GM15510 (cell line): ENCODE results near the gene SYT17.

ENCODE experiments used
- POLR2A ChIP-seq: IDR thresholded peaks from 3 replicates; pipeline ENCODE4 v1.6.1; 2011; ENCODE audit warnings: borderline replicate concordance; ENCODE audit not compliant: insufficient read length; ENCODE audit errors: extremely low read depth

The SYT17 gene

DNA sequence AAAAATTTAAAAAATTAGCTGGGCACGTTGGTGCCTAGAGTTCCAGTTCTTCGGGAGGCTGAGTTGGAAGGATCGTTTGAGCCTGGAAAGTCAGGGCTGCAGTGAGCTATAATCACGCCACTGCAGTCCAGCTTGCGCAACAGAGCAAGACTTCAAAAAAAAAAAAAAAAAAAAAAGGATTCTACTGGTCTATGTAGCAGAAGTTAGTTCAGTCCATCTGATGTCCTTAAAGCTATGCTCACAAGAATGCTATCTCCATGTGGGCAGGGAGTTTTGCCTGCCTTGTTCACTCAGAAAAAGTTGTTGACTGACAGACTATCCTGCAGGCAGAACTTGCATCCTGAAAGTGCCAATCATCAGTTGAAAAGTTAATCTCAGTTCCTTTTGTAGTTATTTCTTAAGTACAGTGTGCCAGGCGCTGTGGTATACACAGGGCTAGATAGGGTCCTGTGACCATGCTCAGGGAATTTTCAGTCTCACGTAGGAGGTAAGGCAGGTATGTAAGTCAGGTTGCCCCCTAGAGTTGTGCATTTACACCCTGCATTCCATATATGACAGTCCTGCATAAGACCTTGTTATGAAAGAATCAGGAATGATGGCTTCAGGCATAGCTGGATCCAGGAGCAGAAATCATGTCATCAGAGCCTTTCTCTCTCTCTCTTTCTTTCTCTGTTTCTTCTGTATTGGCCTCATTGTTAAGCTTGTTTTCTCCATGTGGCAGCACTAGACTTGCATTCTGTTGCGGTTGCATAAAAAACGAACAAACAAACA, 7.6 kb downstream of the SYT17 start:
- TF ChIP-seq POLR2A: no peak

- TF ChIP-seq POLR2A: no peak
Measured at GRCh38 chr16:19177111-19177739, 9.2 kb downstream of the SYT17 start.

DNA sequence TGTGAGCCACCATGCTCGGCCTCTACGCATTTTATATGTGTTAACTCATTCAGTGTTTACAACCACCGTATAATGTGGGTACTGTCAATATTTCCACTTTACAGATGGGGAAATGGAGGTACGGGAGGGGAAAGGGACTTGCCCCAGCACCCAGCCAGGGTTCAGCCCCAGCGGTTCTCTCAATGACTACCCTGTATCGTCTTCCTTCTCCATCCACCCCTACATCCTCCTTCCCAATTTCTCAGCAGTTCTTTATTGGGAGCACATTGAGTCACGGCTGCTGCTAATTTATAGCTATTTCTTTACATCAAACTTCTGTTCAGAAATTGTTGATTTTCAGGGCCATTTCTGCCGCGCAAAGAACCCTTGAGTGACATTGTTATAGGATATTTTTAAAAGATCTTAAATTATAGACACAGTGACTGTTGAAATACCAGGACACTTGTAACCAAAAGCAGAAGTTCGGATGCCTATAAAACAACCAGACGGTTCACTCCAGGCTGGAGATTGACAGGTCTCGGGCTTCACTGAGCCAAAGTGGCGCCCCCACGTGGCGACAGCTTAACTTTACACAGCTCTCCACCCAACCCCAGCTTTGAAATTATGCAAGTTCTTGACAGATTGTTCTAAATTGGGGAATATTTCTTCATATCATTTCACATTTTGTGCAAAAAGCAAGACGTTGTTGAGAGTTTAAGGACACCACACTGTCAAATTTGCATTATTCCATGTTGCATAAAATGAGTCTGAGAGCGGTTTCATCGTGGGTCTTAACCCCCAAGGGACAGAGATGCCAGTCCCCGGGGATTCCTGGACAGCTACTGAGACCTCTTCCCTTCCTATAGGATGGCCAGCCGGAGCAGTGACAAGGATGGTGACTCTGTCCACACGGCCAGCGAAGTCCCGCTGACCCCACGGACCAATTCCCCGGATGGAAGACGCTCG, 11.8 kb downstream of the SYT17 start:
- no peak for TF ChIP-seq POLR2A

- no peak for TF ChIP-seq POLR2A
Measured at GRCh38 chr16:19180741-19181140, 12.7 kb downstream of the SYT17 start.

- no peak for TF ChIP-seq POLR2A
Measured at GRCh38 chr16:19182481-19182880, 14.4 kb downstream of the SYT17 start.

DNA sequence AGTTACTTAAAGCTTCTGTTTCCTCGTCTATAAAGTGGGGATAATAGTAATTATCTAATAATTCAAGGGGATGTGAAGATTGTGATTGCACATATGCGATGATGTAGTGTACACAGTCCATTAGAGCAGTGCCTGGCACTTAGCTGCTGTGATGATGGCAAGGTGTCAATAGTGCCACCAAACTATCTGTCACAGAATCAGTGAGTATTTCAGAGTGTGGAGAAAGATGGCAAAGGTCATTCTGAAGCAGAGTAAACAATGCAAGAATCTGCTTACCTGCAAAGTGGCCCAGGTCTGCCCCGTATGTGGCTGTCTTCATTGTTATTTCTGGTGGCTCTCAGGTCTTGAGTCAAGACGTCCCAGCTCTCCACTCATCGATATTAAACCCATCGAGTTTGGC, 15.1 kb downstream of the SYT17 start:
- TF ChIP-seq POLR2A: no peak

DNA sequence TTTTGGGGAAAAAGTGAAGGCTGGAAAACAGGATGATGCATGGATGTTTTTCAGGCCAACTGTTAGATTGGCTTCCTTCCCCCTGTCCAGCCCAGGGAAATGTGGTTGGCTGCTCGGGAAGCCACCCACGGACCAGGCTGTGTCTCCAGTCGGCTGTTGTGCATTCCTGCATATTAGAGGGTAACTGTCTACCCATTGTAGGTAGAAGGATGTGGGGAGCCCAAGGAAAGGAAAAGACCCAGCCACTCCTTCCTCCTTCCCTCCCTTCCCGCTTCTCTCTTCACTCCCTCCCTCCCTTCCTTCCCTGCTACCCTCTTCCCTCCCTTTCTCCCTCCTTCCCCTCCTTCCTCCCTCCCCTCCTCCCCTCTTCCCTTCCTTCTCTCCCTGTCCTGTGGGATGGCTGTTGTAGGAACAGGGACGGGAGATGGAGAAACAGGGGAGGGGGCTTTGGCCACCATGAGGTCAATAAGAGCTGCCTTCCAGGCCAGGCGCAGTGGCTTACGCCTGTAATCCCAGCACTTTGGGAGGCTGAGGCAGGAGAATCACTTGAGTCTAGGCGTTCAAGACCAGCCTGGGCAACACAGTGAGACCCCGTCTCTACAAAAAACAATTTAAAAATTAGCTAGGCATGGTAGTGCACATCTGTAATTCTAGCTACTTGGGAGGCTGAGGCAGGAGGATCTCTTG, 16.9 kb downstream of the SYT17 start:
- no peak for TF ChIP-seq POLR2A

- no peak for TF ChIP-seq POLR2A
Measured at GRCh38 chr16:19185510-19185851, 17.4 kb downstream of the SYT17 start.

DNA sequence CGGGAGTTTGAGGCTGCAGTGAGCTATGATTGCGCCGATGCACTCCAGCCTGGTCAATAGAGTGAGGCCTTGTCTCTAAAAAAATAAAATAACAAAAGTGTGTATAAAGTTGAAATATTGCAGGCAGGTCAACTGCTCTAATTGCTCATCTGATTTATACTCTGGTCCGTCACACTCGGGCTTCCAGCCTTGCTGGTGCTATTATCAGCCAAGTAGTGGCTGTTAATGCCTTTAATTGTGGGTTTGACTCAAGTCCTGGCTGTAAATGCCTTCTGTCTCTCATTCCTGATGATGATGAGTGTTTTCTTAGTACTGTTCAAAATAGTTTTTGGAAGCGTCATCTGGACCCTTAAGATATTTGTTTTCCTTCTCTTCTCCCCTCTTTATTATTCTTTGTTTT, 18.4 kb downstream of the SYT17 start:
- no peak for TF ChIP-seq POLR2A

- no peak for TF ChIP-seq POLR2A
Measured at GRCh38 chr16:19188406-19188805, 20.4 kb downstream of the SYT17 start.

GRCh38 chr16:19192865-19193264, 24.8 kb downstream of the SYT17 start:
- no peak for TF ChIP-seq POLR2A

- no peak for TF ChIP-seq POLR2A
Measured at GRCh38 chr16:19196871-19197270, 28.8 kb downstream of the SYT17 start.

- TF ChIP-seq POLR2A: no peak
Measured at GRCh38 chr16:19203374-19203966, 35.4 kb downstream of the SYT17 start.

- TF ChIP-seq POLR2A: no peak
Measured at GRCh38 chr16:19210280-19210924, 42.4 kb downstream of the SYT17 start.
